T follicular helper cell (primary cell): ENCODE data around the gene BCDIN3D.
A peak's percentile ranks its signal among the peaks of the same experiment; 100 is the strongest.
"Not testable (repeated sequence)": the region's sequence is repeated elsewhere in the genome, so short reads cannot be mapped to it uniquely, and the experiment has no call there.

Source experiments
- DNase-seq: peaks from one replicate; pipeline ENCODE4 v3.0.0-alpha.2; 2020; ENCODE audit warnings: low read depth

The BCDIN3D gene

DNA sequence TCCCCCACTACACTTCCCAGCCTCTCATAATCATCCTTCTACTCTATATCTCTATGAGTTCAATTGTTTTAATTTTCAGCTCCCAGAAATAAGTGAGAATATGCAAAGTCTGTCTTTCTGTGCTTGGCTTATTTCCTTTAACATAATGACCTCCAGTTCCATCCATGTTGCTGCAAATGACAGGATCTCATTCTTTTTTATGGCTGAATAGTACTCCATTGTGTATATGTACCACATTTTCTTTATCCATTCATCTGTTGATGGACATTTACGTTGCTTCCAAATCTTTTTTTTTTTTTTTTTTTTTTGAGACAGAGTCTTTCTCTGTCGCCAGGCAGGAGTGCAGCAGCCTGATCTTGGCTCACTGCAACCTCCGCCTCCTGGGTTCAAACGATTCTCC, 13.0 kb upstream of the BCDIN3D start:
- DNase-seq: not testable (repeated sequence)

DNA sequence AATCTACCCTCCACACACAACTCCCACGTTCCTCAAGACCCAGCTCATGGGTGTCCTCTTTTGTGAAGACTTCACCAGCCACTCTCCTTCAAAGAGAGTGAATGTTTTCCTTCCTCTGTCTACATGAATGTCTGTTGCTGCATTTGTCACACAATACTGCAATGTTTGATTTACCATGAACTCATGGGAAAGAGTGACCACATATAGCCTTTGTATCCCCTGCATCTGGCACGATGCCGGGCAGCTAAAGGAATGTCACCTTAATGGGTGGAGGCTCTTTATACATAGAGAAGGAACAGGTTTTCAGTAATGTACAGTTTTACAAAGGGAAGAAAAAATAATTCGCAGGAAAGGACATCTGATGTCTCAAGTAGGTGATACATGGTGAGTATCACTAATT, 12.1 kb upstream of the BCDIN3D start:
- no peak for DNase-seq

DNA sequence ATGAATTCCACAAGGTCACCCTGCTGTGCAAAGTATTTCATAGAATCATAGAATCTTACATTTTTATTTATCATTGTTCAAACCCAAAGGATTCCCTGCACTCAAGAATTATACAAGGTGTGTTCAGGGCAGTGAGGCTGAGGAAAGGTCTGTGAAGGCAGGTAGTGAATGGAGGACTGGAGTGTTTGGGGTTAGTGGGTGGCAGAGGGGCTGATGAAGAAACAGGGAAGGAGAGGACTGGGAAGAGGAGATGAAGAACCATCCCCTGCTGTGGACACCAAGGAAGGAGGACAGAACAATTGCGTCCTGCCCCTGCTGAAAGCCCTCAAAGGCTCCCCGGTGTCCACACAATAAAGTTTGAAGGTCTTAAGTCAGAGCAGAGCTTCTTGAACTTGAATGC, 10.8 kb upstream of the BCDIN3D start:
- DNase-seq: no peak

DNA sequence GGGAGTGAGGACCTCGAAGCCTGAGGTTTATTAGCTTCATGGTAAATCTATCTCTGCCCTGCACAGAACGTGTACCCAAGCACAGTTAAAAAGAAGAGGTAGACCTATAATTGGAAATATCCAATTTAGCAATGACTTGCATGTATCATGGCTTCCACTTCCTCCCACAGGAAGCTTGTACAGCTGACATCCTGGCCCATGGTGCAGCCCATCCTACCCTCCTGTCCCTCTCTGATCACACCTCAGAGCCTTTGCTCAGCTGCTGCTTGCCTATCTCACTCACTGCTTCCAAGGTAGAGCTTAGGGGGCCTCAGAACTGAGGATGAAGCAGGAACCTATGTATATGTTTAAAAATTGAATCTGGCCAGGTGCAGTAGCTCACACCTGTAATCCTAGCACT, 4.3 kb upstream of the BCDIN3D start:
- no peak for DNase-seq

DNA sequence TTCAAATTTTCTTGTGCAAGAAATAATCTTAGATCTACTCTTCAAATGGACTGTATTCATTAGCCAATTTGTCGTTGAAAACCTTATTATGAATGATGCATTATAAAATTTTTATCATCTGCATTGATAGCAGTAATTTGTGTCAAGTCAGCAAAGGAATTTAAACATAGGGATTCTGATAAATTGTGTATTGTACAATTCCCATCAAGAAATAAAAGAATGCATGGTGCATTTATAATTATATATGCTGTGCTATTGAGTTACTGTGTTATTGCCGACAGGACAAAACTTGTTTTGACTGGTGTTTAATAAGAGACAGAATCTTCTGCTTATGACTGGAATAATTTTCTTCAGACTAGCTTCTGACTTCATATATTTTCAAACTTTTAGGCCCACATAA, 3.1 kb upstream of the BCDIN3D start:
- DNase-seq: no peak

DNA sequence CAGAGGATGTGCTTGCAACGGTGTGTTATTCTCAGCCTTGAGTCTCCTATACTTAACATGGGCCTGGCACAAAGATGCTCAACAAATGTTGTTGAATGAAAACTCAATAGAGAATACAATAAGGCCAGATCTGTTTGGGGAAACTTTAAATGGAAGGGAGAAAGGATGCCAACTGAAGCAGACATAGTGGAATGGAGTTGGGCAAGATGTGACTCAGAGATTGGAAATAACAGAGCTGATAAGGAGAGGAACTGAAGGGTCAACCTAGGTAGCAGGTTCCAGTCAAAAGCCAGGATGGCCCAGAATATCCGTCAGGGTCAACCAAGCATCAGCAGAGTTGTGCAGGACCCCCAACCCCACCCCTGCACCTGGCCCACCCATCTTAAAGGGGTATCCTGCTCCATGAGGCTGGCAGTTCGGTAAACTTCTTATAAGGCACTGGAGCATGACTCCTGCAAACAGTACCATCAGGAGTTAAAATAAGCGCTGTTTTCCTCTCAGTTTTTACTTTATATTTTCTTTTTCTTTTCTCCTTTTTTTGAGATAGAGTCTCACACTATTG, 1.1 kb upstream of the BCDIN3D start:
- no peak for DNase-seq

DNA sequence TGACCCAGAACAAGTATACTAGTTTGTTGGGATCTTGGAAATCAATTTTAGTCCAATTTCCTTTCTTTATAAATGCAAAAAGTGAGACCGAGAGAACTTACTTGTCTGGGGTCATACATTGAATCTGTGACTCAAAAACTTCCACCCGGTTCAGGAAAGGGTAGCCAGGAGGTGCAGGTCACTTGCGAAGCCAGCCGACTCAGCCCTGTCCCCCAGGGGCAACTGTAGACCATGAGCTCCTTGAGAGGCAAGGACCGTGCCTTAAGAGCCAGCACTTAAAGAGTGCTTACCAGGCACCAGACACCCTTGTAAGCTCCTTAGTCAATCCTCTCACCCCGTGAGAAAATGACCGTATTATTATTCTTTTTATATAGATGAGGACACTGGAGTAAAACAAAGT, 505 bp upstream of the BCDIN3D start:
- no peak for DNase-seq

DNA sequence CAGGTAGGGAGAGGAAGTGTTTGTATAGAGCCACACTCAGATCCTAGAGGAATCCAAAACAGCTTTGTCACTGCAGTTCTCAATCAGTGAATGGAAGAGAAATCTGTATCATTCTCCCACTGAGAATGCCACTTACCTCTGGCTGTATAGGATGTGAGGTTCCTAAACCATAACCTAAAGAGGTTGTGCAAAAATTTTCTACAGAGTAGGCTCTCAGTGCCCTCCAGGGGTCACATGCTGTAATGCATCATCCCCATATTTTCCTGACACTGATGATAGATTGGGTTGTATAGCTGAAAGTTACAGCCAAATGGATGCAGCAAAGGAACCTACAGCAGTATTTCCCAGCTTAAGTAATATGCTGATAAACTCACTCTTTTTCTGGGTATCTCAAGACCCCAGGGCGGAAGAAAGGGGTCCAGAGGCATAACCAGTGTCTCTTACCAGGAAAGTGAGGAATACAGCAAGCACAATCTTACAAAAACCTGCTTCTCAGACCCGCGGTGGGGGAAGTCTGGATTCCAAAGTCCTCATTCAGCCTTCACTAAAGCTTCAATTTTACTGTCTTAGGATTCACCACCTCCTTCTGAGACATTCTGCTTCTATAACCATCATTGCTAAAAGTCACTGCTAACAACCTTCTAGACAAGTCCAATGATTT, 3.8 kb downstream of the BCDIN3D start:
- no peak for DNase-seq

DNA sequence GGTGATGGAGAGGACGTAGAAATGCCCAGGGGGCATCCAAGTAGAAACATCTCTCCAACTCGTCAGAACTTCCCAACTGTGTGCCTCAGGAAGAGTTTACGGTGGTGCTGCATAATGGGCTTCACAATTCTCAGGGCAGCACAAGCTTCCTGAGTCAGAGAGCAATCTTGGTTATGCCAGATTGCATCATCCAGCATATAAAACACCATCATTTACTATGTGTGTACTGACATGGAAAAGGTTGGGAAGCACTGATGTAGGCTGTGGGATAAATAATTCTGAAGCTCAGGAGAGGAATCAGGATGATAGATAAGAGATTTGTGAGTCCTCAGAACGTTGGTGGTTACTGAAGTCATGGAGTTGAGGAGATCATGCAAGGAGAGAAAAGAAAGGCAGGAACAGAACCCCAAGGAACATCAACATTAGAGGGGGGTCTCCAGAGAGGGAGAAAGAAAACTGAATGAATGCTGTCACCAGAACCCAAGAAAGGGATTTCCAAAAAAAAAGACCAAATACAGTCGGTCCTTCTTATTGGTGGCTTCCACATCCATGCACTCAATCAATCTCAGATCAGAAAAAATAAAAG, 10.0 kb downstream of the BCDIN3D start:
- DNase-seq: no peak

DNA sequence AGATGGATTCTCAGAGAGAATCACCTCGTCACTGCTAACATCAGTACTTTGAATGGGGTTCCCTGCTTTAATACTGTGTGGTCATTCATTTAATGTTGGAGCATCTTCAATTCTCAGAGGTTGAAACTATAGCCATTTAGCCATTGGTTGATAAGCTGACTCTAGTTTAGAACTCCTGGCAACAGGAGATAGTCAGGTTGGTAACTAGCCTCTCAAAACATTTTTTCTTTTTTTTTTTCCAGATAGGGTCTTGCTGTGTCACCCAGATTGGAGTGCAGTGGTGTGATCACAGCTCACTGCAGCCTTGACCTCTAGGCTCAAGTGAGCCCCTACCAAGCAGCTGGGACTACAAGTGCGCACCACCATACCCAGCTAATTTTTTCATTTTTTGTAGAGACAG, 11.2 kb downstream of the BCDIN3D start:
- no peak for DNase-seq

DNA sequence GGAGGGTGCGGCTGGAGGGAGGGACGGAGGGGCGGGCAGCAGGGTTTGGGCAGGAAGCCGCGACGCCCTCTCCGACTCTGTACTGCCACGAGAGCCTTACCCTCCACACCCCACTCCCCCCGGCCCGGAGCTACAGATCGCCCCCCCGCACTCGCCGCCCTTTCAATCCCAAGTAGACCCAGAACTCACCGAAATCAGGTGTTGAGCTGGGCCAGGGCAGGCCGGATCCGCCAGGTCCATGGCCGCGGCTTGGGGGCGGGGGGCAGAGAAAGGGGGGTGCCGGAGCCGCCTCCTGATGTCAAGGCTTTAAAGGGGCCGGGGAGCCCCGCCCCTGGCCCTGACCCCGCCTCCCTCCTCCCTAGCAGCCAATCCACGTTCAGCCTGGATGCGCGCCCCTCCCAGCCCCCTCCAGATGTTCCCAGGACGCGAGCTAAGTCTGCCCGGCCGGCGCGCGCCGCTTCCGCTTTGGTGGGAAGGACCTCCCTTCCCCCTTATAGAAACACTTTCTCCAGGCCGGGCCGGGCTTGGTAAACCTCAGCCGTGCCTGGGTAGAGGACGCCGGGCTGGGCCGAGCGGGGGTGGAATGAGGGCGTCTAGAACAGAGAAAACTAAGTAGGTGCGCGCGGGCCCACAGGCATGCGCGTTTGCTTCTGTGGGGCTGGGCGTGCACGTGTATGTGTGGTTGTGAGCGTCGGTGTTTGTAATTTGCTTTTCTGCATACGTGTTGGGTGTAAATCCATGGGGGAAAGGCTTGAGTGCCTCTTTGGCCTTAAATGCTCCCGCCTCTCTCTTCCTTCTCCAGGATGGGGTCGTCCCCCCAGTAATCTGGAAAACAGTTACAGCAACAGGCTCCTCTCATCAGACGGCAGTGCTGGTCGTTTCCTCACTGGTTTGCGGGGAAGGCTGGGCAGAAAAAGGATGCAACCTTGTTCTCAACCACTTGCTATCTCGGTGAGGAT, 14.5 kb downstream of the BCDIN3D start, which contains the start of gene NCKAP5L:
TSS of gene NCKAP5L (minus strand) at position 281 of the 959 bp plus-strand sequence. CDS start 24,369 bp downstream, outside the sequence.
- peak; percentile 92 for DNase-seq

DNA sequence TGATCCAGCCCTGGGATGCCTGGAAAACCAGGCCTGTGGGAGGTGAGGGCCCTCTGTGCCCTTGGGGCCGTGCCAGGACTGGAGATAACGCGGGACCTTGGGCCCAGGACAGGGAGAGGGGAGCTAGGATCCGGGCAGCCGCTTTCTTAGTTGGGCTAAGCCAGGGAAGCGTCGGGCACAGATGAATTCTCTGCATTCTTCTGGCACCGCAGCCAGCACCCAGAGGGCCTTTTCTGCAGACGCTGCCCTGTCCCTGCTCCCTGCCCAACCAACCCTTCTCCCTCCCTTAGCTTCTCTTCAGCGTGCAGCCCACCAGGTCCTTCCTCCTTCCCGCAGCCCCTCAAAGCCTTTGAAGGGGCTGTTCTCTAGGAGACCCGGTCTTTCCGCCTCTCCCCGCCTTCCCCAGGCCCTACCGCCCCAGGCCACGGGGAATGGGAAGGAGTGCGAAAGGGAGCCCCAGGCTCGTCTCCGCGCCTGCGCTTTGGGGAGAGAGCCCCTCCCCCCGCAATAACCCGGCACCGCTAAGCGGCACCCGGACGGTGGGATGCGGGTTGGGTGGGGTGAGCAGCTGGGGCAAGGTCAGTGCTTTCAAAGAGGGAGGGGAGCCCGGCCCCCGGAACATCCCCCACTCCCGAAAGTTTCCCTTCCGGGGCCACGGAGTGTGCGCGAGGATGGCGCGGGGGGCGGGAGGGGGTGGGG, 15.4 kb downstream of the BCDIN3D start:
- peak; percentile 30 for DNase-seq

DNA sequence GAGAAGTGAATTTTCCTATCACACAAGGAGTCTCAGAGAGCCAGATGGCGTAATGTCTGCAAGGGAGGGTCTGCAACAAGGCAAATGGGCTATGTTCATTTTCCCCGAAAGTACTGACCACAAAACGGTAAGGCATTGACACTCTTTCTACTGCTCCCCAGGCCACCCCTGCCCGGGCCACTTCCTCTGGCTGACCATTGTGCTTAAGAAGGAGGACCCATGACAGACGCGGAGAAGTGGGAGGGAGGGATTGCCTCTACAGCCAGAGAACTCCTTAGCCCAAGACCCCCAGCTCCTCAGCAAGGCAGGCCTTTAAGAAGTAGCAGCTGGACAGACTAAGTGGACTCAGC, 15.9 kb downstream of the BCDIN3D start:
- DNase-seq: no peak

DNA sequence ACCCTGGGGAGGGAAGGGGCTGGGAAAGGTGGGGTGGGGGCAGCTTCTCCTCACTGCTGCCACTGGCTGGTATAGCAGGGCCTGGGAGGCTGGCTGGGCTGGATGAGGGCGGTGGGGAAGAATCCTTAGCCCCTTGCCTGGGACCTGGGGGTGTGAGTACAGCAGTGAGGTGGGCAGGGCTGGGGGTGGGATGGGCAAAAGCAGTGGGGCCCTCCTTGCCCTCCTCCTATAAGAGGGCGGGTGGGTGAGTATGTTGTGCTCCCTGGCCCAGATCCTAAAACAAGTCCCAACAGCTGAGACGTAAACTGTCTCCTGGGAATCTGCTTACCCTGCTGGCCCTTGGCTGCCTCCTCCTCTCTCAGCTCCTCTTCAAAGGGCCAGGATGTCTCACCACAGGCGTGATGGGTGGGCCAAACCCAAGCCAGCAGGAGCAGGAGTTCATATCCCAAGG, 16.9 kb downstream of the BCDIN3D start:
- no peak for DNase-seq

DNA sequence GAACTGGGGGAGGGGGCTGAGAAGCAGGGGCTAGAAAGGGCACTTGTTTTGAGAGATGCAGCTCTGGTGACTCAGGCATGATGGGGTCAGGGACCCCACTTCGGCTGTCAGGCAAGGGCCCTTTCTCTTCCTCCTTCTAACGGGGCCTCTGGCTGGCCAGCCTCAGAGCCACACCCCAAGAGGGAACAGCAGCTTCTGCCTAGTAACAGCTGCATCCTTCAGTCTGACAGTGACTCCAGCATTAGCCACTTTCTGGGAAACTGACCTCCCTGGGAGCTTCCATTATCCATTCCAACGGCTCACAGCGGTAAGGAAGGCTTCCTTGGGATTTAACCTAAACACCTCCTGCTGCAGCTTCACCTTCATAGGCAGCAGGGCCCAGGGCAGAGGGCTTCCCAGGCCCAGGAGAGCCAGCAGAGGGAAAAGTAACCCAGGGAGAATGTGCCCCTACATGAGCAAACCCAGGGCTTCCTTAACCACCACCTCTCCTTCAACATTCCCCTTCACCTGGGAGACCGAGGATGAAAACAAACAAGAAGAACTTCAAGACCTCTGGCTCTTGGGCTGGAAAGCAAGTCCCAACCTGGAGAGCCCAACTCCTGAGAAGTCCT, 17.4 kb downstream of the BCDIN3D start:
- no peak for DNase-seq

DNA sequence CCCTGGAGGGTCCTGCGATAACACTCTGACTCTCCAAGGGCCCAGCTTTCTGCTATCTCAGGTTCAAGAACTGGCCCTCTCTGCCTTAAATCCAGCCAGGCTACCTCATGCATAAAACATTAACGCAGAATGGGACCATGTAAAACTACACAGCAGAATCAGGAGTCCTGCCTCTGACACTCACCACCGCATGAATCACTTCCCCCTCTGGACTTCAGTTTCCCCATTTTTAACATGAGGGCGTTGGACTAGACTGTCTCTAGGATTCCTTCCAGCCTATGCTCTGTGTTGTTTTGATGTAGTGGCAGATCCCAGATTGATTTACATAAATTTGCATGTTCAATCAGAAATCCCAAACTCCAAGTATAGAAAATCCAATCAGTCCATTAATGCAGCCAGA, 18.0 kb downstream of the BCDIN3D start:
- no peak for DNase-seq

DNA sequence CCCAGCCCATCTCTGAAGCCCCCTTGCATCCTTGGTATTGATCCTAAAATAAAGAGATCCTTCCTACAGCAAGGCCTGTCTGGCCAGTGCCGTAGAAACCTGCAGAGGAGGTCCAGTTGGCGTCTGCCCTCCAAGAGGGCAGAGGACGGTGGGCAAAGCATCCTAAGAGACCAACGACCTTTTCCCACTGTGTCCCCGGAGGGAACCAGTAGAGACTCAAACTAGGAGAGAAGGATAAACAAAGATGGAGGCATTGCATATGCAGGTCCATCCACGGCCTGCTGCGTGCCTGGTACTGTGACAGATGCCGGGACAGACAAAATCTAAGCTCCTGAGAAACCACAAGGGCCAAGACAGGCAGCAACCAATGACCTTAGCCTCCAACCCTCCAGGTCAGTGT, 18.5 kb downstream of the BCDIN3D start:
- DNase-seq: no peak

DNA sequence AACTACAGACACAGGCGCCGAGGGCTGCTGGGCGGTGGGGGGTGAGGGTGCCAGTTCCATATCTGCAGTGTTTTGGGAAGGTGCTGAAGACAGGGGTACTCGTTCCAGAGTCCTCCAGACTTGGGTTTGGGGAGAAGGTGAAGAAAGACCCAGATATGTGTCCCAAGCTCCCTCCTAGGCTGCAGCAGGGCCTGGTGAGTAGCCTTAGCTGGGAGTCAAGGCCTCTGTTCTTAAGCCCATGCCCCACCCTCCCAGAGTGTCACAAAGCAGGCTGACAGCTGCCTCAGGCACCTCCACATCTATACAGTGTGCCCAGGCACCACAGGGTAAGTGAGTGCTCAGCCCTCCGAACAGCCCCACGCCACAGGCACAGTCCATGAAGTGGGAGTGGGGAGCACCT, 19.0 kb downstream of the BCDIN3D start:
- DNase-seq: no peak

DNA sequence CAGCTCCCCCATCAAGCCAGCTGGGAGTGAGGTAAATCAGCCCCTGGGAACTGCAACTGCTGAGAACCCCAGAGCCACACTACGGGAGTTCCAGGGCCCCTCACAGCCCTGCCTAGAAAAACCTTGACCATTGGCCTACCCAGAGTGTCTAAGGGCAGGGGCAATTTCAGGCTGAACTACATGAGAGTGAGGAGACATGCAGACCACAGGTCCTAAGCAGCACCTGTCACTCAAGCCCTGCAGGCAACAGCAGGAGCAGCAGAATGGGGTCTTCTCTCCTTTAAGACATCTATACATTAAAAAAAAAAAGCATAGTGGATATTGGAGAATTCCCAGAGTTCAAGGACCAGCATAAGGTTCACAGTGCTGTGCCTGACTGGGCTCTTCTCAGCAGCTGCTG, 19.6 kb downstream of the BCDIN3D start:
- DNase-seq: no peak

DNA sequence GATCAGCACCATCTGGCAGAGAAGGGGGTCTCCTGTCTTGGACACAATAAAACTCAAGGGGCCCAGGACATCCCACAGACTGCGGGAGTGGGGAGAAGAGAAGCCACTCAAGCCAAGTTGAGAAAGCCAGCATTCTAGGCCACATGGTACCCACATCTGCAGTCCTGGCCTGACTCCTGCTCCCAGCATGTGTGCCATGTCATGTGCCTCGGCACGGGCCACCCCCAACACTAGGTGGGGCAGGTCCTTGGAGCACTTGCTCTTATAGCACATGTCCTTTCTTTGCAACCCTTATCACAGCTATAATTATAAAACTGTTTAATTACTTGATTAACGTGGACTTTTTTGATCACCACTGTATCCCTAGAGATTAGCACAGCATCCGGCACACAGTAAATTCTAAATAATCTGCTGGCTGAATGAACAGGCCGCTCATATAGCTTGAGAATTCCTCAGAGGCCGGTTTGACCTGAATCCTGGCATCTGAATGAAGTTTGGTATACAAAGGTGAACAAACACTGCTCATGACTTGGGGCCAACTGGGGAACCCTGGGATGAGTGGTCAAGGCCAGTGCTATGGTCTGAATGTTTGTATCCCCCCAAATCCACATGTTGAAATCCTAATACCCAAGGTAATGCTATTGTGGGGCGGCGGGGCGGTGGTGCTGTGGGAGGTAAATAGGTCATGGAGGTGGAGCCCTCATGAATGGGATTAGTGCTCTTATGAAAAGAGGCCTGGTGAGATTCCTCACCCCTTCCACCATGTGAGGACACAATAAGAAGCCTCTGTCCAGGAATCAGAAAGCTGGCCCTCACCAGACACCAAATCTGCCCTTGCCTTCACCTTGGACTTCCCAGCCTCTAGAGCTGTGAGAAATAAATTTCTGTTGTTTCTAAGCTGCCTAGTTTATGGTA, 21.3 kb downstream of the BCDIN3D start:
- DNase-seq: no peak
